Ovary (tissue), 9 donors: Measurements from ENCODE around the gene MDM1. TPM values are rescaled to one million over a fixed set of nuclear protein-coding genes. Genes with fewer than 3 reads are reported as not detected.

Experiments used
- DNase-seq, 5 donors: peaks; one replicate each; pipeline ENCODE4 v3.0.0-alpha.2; 2019 to 2020
- H3K27ac ChIP-seq, 2 donors: fragments of 200-600 bp; one replicate each; pipeline versions ENCODE4 v1.5.1 to v1.8.0; 2019 to 2022
- H3K27me3 ChIP-seq: fragments of 200-600 bp; one replicate; pipeline ENCODE4 v1.8.0; 2022
- H3K36me3 ChIP-seq: fragments of 200-600 bp; sonication (generic); one replicate; pipeline ENCODE4 v1.5.1; 2019
- H3K4me1 ChIP-seq: one replicate; pipeline ENCODE4 v1.8.1; 2013; ENCODE audit warnings: mild to moderate bottlenecking, moderate library complexity; ENCODE audit not compliant: insufficient read depth
- H3K4me3 ChIP-seq: fragments of 200-600 bp; sonication (generic); one replicate; pipeline ENCODE4 v1.5.1; 2017
- H3K9me3 ChIP-seq, 2 donors: fragments of 200-600 bp in 1 of 2; sonication (generic) in 1 of 2; one replicate each; pipeline versions ENCODE4 v1.5.1 to v1.8.1; 2013 to 2019; ENCODE audit warnings: mild to moderate bottlenecking in 1 of 2, moderate library complexity in 1 of 2
- EP300 ChIP-seq: sonication (generic); formaldehyde crosslinking; IDR thresholded peaks from one replicate; pipeline ENCODE4 v1.6.1; 2017; ENCODE audit warnings: antibody characterized with exemption
- POLR2A ChIP-seq: fragments of 450-650 bp; IDR thresholded peaks from one replicate; pipeline ENCODE4 v1.6.1; 2017; ENCODE audit warnings: antibody characterized with exemption, mild to moderate bottlenecking, moderate library complexity
- WGBS, 3 donors: extraction: QIAGEN DNeasy Blood & Tissue Kit in 1 of 3; methylation state at CpG; one replicate each; pipeline versions ENCODE4 v1.1.5 to v1.1.7; 2013 to 2017; 5-methylcytosine and 5-hydroxymethylcytosine counted together
- intact Hi-C, 4 donors: fragments of 100-400 bp; cut with DNase I; formaldehyde crosslinking; loops; one replicate each; pipeline versions ENCODE4 v1.11.0 to v1.15.1; 2022 to 2023
- polyA plus RNA-seq, 2 donors: library from polyadenylated mRNA; stranded (reverse); fragments of 200-250 nt in 1 of 2; fragments of 350-450 nt in 1 of 2; fragmentation: Illumina TruSeq in 1 of 2; extraction: RNeasy Lipid Tissue Mini Kit (QIAGEN cat#74804) in 1 of 2; gene quantifications; one replicate each; pipeline ENCODE4 v1.2.3, GENCODE V29; 2013 to 2014
- total RNA-seq, 7 donors: library from RNA; depleted of rRNA in 2 of 7; stranded (reverse); fragments of >200 nt in 2 of 7; fragmentation: NEBNext Ultra II Directional in 3 of 7; extraction: Animal tissue kit (Norgen Biotek cat#: 25700) in 3 of 7; gene quantifications; one replicate each; pipeline versions ENCODE4 v1.1.0 to v1.2.4, GENCODE V29; 2016 to 2023
- TF ChIP-seq, protein P1 (sequence below), 3 donors: fragments of 450-650 bp in 2 of 3; fragments of 200-600 bp in 1 of 3; IDR thresholded peaks; one replicate each; pipeline versions ENCODE4 v1.5.1 to v1.8.0; 2016 to 2022; ENCODE audit warnings: antibody characterized with exemption in 3 of 3, mild to moderate bottlenecking in 1 of 3
- donor health status: DM: no; HTN: no; CAD: no; lungs with moderate emphysema.
- donor health status: DM: no; HTN: no; CAD: no.
- donor health status: Bipolar disorder and iron deficiency.
- donor health status: DM: yes; HTN: yes; CAD: no.
- donor health status: DM: no; HTN: no; CAD: no.
- donor health status: DM: yes; HTN: yes; CAD: no.

Gene MDM1
- total and polyA plus RNA-seq, 9 donors: 9.1 to 20.4 (median 13.4) TPM

DNA sequence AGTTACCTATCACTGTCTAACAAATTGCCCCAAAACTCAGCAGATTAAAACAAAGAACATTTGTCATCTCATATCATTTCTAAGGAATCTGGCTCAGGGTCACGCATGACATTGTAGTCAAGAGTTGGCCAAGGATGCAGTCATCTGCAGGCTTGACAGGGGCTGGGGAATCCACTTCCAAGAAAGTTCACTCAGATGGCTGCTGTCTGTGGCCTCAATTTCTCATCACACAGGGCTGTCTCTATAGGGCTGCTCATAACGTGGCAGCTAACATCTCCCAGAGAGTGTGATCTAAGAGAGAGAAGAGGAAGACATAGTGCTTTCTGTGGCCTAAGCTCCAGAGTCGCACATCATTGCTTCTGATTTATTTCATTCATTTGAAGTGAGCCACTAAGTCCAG is 61.8 kb downstream of the MDM1 start:
- H3K4me1 ChIP-seq: no peaks in the 10 kb centered on the region
- H3K9me3 ChIP-seq: no peaks in the 10 kb centered on the region
- no peaks in the 10 kb centered on the region for H3K27me3 ChIP-seq
- no peak for DNase-seq
- intact Hi-C loops: no loop called here
- WGBS, 3 donors: 89 to 94% (median 91%) methylated on average over 3 of the region's 3 CpGs
- H3K36me3 ChIP-seq: no peaks in the 10 kb centered on the region
- H3K27ac ChIP-seq: no peak overlapping the region
- H3K4me3 ChIP-seq: no peak overlapping the region
- TF ChIP-seq POLR2A: no peak
- TF ChIP-seq, protein P1, sequence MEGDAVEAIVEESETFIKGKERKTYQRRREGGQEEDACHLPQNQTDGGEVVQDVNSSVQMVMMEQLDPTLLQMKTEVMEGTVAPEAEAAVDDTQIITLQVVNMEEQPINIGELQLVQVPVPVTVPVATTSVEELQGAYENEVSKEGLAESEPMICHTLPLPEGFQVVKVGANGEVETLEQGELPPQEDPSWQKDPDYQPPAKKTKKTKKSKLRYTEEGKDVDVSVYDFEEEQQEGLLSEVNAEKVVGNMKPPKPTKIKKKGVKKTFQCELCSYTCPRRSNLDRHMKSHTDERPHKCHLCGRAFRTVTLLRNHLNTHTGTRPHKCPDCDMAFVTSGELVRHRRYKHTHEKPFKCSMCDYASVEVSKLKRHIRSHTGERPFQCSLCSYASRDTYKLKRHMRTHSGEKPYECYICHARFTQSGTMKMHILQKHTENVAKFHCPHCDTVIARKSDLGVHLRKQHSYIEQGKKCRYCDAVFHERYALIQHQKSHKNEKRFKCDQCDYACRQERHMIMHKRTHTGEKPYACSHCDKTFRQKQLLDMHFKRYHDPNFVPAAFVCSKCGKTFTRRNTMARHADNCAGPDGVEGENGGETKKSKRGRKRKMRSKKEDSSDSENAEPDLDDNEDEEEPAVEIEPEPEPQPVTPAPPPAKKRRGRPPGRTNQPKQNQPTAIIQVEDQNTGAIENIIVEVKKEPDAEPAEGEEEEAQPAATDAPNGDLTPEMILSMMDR (IDR thresholded peaks at IDR 0.05): no peak
- TF ChIP-seq EP300: no peak

DNA sequence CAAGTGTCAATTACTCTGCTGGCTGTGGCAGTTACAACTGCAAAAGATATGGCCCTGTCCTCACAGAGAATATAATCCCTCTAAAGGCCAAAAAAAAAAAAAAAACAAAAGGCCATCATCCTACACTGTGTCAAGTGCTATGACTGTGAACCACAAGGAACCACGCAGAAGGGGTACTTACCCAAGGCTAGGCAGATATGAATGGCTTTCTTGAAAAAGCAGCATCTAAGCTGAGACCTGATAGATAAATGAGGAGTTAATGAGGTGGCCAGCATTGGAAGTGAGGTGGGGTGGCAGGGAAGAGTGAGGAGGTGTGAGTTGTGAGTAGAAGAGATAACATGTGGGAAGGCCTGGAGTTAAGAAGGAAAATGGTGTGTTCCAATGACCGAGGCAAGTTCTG is 62.4 kb downstream of the MDM1 start:
- no peak overlapping the region for H3K27ac ChIP-seq
- no peaks in the 10 kb centered on the region for H3K36me3 ChIP-seq
- H3K4me1 ChIP-seq: no peaks in the 10 kb centered on the region
- WGBS, 3 donors: 93 to 99% (median 94%) methylated on average over 2 of the region's 2 CpGs
- H3K9me3 ChIP-seq: no peaks in the 10 kb centered on the region
- no peaks in the 10 kb centered on the region for H3K27me3 ChIP-seq
- no peak overlapping the region for H3K4me3 ChIP-seq
- no peak for TF ChIP-seq POLR2A
- TF ChIP-seq, protein P1 (IDR thresholded peaks at IDR 0.05): no peak
- TF ChIP-seq EP300: no peak
- DNase-seq: no peak
- intact Hi-C loops: no loop called here

DNA sequence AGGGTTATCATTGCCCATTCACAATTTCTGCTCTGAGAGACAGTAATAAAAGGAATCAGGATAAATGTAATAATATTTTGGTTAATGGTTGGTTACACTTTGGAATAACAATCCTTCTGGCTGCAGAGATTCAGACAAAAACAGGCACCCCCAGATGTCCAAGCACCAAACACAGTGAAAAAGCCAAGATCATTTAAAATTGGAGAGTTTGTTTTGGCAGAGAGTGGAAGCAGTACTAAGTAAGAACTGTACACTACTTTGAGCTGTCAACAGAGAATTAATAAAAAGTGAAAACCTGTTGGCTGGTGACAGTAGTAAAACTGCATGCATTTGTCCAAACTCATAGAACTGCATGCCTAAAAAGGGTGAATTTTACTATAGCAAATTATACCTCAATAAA is 63.2 kb downstream of the MDM1 start:
- no peaks in the 10 kb centered on the region for H3K27me3 ChIP-seq
- intact Hi-C loops: no loop called here
- H3K9me3 ChIP-seq: no peaks in the 10 kb centered on the region
- TF ChIP-seq EP300: no peak
- TF ChIP-seq POLR2A: no peak
- TF ChIP-seq, protein P1 (IDR thresholded peaks at IDR 0.05): no peak
- no peaks in the 10 kb centered on the region for H3K4me1 ChIP-seq
- no peak overlapping the region for H3K27ac ChIP-seq
- no peaks in the 10 kb centered on the region for H3K36me3 ChIP-seq
- DNase-seq: no peak
- H3K4me3 ChIP-seq: no peak overlapping the region

DNA sequence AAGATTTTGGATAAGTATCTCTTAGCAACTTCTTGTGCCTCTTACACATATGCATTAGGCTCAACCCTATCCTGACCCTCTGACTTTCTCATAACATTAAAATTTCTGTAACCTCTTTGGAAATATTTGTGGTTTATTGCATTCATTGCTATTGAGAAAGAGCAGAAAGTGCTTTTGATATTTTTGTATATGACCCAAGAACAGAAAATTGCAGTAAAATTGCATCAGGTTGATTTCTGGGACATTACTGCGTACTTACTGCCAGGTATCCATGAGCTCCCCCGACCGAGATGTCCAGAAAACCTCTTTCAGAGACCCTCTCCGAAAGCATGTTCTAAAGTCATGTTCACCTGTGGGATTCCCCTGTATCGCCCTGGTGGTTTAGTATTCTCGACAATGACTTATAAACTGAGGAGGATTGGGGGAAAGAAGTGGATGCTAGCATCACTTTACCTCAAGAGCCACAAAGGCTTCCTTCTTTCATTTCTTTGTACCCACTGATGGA is 64.2 kb downstream of the MDM1 start:
- H3K4me3 ChIP-seq: no peak overlapping the region
- intact Hi-C loops: no loop called here

More for the DNA sequence above, 64.2 kb downstream of the MDM1 start:
- no peaks in the 10 kb centered on the region for H3K9me3 ChIP-seq
- 84 to 85% (median 85%) methylated on average over 6 of the region's 6 CpGs for WGBS, 3 donors
- H3K27me3 ChIP-seq: no peaks in the 10 kb centered on the region
- H3K27ac ChIP-seq: no peak overlapping the region
- DNase-seq: no peak
- H3K36me3 ChIP-seq: no peaks in the 10 kb centered on the region
- TF ChIP-seq, protein P1 (IDR thresholded peaks at IDR 0.05): no peak
- no peak for TF ChIP-seq POLR2A
- TF ChIP-seq EP300: no peak
- no peaks in the 10 kb centered on the region for H3K4me1 ChIP-seq
